Endothelial cell of umbilical vein (primary cell): ENCODE data around the gene SCAMP5. TPM values are rescaled to one million over a fixed set of nuclear protein-coding genes. Genes with fewer than 3 reads are reported as not detected.

ENCODE experiments used
- BruUV-seq: library from RNA; stranded (reverse); fragments of 400-500 nt; replicated peaks from 2 replicates; lab custom pipeline; 2021; lab: Mats Ljungman, UMichigan
- CTCF ChIA-PET: fragments of 300-600, 350-600 bp; sonication (Branson Sonifier 250); formaldehyde crosslinking; loops from one replicate; lab custom pipeline; 2021; ENCODE audit warnings: antibody characterized with exemption, inconsistent platforms; lab: Charles Lee
- POLR2A ChIA-PET: fragments of 300-600, 350-600 bp; sonication (Branson Sonifier 250); formaldehyde crosslinking; loops from one replicate; lab custom pipeline; 2021; ENCODE audit warnings: antibody characterized with exemption, inconsistent platforms; lab: Charles Lee
- DNase-seq: peaks from one replicate; pipeline ENCODE4 v3.0.0-alpha.2; 2011; ENCODE audit warnings: low read depth, low spot score
- FAIRE-seq: peaks from 2 replicates; lab custom pipeline; 2011; peaks lifted over from hg19 to GRCh38; lab: Jason Lieb, UNC
- H2AFZ ChIP-seq: 2 replicates; pipeline ENCODE4 v1.6.0; 2012; ENCODE audit warnings: low read depth, low read length, control low read depth, inconsistent platforms
- H3K27ac ChIP-seq: 2 replicates; pipeline ENCODE4 v1.5.1; 2011; ENCODE audit warnings: low read depth, mild to moderate bottlenecking, control low read depth, low read length, moderate library complexity; ENCODE audit not compliant: insufficient read depth
- H3K27me3 ChIP-seq, 2 experiments: 2 replicates each; pipeline versions ENCODE4 v1.6.0 to v1.6.1; 2011; ENCODE audit warnings: low read length in 2 of 2, mixed read lengths in 1 of 2; ENCODE audit not compliant: control insufficient read depth in 2 of 2, insufficient read depth in 2 of 2
- H3K36me3 ChIP-seq, 2 experiments: 2 replicates in 1 of 2; 3 replicates in 1 of 2; pipeline ENCODE4 v1.5.1; 2011; ENCODE audit warnings: low read length in 2 of 2, mild to moderate bottlenecking in 1 of 2, moderate library complexity in 1 of 2; ENCODE audit not compliant: control insufficient read depth in 2 of 2, insufficient read depth in 2 of 2; ENCODE audit errors: extremely low read depth in 1 of 2
- H3K4me1 ChIP-seq: 3 replicates; pipeline ENCODE4 v1.5.1; 2011; ENCODE audit warnings: mild to moderate bottlenecking, low read length; ENCODE audit not compliant: control insufficient read depth, insufficient read depth; ENCODE audit errors: extremely low read depth
- H3K4me2 ChIP-seq: 2 replicates; pipeline ENCODE4 v1.6.1; 2011; ENCODE audit warnings: low read length, control low read depth, mixed read lengths; ENCODE audit not compliant: insufficient read depth
- H3K4me3 ChIP-seq, 3 experiments: fragments of 200-600 bp in 1 of 3; sonication (generic), shearing (Covaris generic) in 1 of 3; replicated peaks in 1 of 3; 2 replicates each; pipeline ENCODE4 v1.5.1; 2011 to 2016; ENCODE audit warnings: control low read depth in 3 of 3, low read length in 3 of 3, mild to moderate bottlenecking in 2 of 3, inconsistent platforms in 1 of 3, low read depth in 1 of 3, moderate library complexity in 1 of 3; ENCODE audit not compliant: insufficient read depth in 1 of 3
- H3K79me2 ChIP-seq: 2 replicates; pipeline ENCODE4 v1.6.0; 2012; ENCODE audit warnings: low read length, inconsistent platforms; ENCODE audit not compliant: control insufficient read depth, insufficient read depth
- H3K9ac ChIP-seq: replicated peaks from 2 replicates; pipeline ENCODE3; 2011; ENCODE audit warnings: low read length, control low read depth; ENCODE audit not compliant: insufficient read depth; ENCODE audit errors: extremely low read depth
- H3K9me1 ChIP-seq: replicated peaks from 3 replicates; pipeline ENCODE4 v1.6.0; 2011; ENCODE audit warnings: mild to moderate bottlenecking, low read length; ENCODE audit not compliant: control insufficient read depth, insufficient read depth; ENCODE audit errors: extremely low read depth
- H3K9me3 ChIP-seq: replicated peaks from 2 replicates; pipeline ENCODE4 v1.5.1; 2012; ENCODE audit warnings: low read length, inconsistent platforms; ENCODE audit not compliant: control insufficient read depth, insufficient read depth
- H4K20me1 ChIP-seq: replicated peaks from 2 replicates; pipeline ENCODE3; 2011; ENCODE audit warnings: mild to moderate bottlenecking, low read length; ENCODE audit not compliant: control insufficient read depth, insufficient read depth; ENCODE audit errors: extremely low read depth
- EZH2 ChIP-seq: IDR thresholded peaks from 2 replicates; pipeline ENCODE4 v1.6.1; 2012; ENCODE audit warnings: borderline replicate concordance, low read depth, mild to moderate bottlenecking, moderate library complexity, low read length, inconsistent platforms; ENCODE audit not compliant: severe bottlenecking
- GATA2 ChIP-seq: IDR thresholded peaks from 2 replicates; pipeline ENCODE4 v1.7.0; 2011; ENCODE audit warnings: low read depth, mild to moderate bottlenecking, moderate library complexity, mixed read lengths, low read length; ENCODE audit not compliant: insufficient read length, insufficient read depth
- JUN ChIP-seq: IDR thresholded peaks from 2 replicates; pipeline ENCODE4 v1.6.1; 2011; ENCODE audit warnings: borderline replicate concordance, low read depth; ENCODE audit not compliant: insufficient read length, insufficient read depth
- MYC ChIP-seq: IDR thresholded peaks from one replicate; pipeline ENCODE4 v1.6.1; 2011; ENCODE audit warnings: mild to moderate bottlenecking, low read depth, low read length
- POLR2A ChIP-seq: IDR thresholded peaks from 2 replicates; pipeline ENCODE4 v1.6.1; 2012; ENCODE audit warnings: low read depth, mild to moderate bottlenecking, control low read depth, low read length
- POLR2AphosphoS5 ChIP-seq: IDR thresholded peaks from 2 replicates; pipeline ENCODE4 v1.6.1; 2012; ENCODE audit warnings: low read depth, mild to moderate bottlenecking, control low read depth, low read length, moderate library complexity; ENCODE audit not compliant: insufficient read depth
- dilution Hi-C: fragments of 300-500 bp; cut with MboI; formaldehyde crosslinking; loops from one replicate; pipeline ENCODE4 v1.15.0; 2019; ENCODE audit warnings: low sequenced_read_pairs; ENCODE audit not compliant: extremely low pct_ligation_motif_present
- intact Hi-C: fragments of 100-400 bp; cut with micrococcal nuclease; formaldehyde crosslinking; loops from one replicate; pipeline ENCODE4 v1.10.0; 2022
- polyA plus RNA-seq, 4 experiments: library from polyadenylated mRNA; depleted of rRNA in 3 of 4; stranded (reverse) in 3 of 4; unstranded in 1 of 4; fragments of >200 nt; gene quantifications; 2 replicates each; pipeline versions ENCODE4 v1.2.1 to v1.2.3, GENCODE V29; 2011 to 2012; ENCODE audit warnings: missing spikeins in 1 of 4
- total RNA-seq: library from RNA; stranded (reverse); gene quantifications from 2 replicates; pipeline ENCODE4 v1.2.3, GENCODE V29; 2021
- TF ChIP-seq, protein P1 (sequence below), 2 donors: IDR thresholded peaks; 1 replicate in 1 of 2; 2 replicates in 1 of 2; pipeline ENCODE4 v1.5.1; 2011; ENCODE audit warnings: low read length in 2 of 2, mild to moderate bottlenecking in 2 of 2, moderate library complexity in 2 of 2, control low read depth in 1 of 2, inconsistent platforms in 1 of 2, low read depth in 1 of 2; ENCODE audit not compliant: insufficient read depth in 1 of 2; ENCODE audit errors: extremely low read depth in 1 of 2

SCAMP5 gene
- total and polyA plus RNA-seq, 2 donors (not counting 3 experiments of a cell fraction or from before 2014, with no cell fraction given): 1.9 to 6.2 TPM

DNA sequence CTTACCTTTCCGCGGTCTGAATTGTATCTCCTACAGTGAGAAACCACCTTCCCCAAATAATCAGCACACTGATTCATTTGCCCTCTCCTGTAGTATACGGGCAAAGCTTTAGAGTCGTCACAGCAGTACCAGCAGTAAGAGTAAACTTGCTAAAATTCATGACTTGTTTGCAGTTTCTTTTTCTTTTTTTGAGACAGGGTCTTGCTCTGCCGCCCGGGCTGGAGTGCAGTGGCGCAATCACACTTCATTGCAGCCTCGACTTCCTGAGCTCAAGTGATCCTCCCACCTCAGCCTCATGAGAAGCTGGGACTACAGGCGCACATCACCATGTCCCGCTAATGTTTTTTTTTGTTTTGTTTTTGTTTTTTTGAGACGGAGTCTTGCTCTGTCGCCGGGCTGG lies 11.9 kb downstream of the SCAMP5 start:
- CTCF ChIA-PET: interaction anchor here (0.6 to 1.0 kb wide), 2 partner anchors 11 to 328 kb away, joined by 3 read pairs; no protein-coding TSS in a partner anchor
- Histone ChIP-seq H3K79me2 (no peaks in the 10 kb centered on the region), H3K4me1 (no peaks in the 10 kb centered on the region), H3K4me2 (no peak overlapping the region), H3K9me1 (no peaks in the 10 kb centered on the region), H3K27ac (no peak overlapping the region), H3K27me3 (peaks cover 0 to 9% of the 10 kb centered on the region in 2 experiments), H3K4me3 (no peak overlapping the region), H3K9me3 (no peaks in the 10 kb centered on the region), H3K9ac (no peak overlapping the region), H2AFZ (no peak overlapping the region), H4K20me1 (no peaks in the 10 kb centered on the region), H3K36me3 (no peaks in the 10 kb centered on the region)
- dilution Hi-C loops: no loop called here
- no peak for FAIRE-seq
- intact Hi-C loops: no loop called here
- POLR2A ChIA-PET: no interaction called here
- DNase-seq: no peak
- BruUV-seq: no TSS peak
- TF ChIP-seq EZH2 (no peak), POLR2AphosphoS5 (no peak), MYC (no peak), JUN (no peak), POLR2A (no peak), GATA2 (no peak)
- TF ChIP-seq, protein P1, sequence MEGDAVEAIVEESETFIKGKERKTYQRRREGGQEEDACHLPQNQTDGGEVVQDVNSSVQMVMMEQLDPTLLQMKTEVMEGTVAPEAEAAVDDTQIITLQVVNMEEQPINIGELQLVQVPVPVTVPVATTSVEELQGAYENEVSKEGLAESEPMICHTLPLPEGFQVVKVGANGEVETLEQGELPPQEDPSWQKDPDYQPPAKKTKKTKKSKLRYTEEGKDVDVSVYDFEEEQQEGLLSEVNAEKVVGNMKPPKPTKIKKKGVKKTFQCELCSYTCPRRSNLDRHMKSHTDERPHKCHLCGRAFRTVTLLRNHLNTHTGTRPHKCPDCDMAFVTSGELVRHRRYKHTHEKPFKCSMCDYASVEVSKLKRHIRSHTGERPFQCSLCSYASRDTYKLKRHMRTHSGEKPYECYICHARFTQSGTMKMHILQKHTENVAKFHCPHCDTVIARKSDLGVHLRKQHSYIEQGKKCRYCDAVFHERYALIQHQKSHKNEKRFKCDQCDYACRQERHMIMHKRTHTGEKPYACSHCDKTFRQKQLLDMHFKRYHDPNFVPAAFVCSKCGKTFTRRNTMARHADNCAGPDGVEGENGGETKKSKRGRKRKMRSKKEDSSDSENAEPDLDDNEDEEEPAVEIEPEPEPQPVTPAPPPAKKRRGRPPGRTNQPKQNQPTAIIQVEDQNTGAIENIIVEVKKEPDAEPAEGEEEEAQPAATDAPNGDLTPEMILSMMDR (IDR thresholded peaks at IDR 0.05; ENCODE audit: extremely low read depth in 1 of 2, insufficient read depth in 1 of 2, low read depth in 1 of 2, low read length in 2 of 2): no peak
